22Rv1 (cell line): Measurements from ENCODE around the gene COBL.

Source experiments
- H3K27ac ChIP-seq: fragments of 450-650 bp; 2 replicates; pipeline ENCODE4 v1.5.1; 2017
- ZFX ChIP-seq: fragments of 450-650 bp; IDR thresholded peaks from 2 replicates; pipeline ENCODE4 v1.6.1; 2017; ENCODE audit warnings: antibody characterized with exemption, borderline replicate concordance
- TF ChIP-seq, protein P1 (sequence below): fragments of 450-650 bp; IDR thresholded peaks from 2 replicates; pipeline ENCODE4 v1.5.1; 2017; ENCODE audit warnings: mild to moderate bottlenecking

Gene COBL

DNA sequence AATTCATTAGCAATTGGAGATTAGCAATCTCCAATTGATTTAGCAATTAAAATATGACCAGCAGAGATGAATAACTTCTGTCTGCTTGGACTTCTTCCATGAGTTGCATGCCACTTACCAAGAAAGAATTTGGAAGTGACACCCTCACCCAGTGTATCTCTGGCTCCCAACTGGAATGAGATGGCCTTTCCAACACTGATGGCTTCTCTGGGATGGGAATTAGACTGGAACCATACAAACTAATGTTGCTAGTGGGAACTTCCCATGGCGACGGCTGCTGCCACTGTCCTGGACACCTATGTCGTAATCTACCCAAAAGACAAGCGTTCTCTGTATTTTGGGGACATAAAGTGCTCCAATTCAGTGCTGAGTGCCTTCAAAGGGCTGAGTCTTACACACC lies 192.3 kb downstream of the COBL start:
- TF ChIP-seq, protein P1, sequence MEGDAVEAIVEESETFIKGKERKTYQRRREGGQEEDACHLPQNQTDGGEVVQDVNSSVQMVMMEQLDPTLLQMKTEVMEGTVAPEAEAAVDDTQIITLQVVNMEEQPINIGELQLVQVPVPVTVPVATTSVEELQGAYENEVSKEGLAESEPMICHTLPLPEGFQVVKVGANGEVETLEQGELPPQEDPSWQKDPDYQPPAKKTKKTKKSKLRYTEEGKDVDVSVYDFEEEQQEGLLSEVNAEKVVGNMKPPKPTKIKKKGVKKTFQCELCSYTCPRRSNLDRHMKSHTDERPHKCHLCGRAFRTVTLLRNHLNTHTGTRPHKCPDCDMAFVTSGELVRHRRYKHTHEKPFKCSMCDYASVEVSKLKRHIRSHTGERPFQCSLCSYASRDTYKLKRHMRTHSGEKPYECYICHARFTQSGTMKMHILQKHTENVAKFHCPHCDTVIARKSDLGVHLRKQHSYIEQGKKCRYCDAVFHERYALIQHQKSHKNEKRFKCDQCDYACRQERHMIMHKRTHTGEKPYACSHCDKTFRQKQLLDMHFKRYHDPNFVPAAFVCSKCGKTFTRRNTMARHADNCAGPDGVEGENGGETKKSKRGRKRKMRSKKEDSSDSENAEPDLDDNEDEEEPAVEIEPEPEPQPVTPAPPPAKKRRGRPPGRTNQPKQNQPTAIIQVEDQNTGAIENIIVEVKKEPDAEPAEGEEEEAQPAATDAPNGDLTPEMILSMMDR: no peak
- no peak for TF ChIP-seq ZFX
- no peak overlapping the region for H3K27ac ChIP-seq

- H3K27ac ChIP-seq: no peak overlapping the region
- TF ChIP-seq, protein P1: no peak
Observed at GRCh38 chr7:51123322-51124019, 193.1 kb downstream of the COBL start.

DNA sequence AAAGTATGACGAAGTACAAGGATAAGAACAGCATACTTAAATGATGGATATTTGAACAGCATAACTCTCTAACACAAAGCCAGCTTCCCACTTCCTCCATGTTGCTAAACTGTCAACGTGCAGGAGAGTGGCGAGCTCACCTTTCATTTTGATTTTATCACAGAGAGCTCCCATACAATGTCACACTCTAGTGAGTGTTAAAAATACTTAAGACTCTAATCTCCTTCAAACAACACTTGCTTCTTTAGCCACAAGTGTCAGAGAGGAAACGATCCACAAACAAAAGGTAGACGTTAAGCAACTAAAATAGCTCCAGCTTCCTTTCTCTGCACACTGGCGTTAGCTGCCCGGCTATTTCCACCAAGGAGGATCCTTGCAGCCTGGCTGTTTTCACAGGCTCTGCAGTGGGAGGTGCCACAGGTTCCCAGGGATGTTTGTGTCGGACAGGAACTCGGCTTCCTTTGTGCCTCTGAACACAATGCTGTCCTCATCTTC lies 194.6 kb downstream of the COBL start:
- H3K27ac ChIP-seq: no peak overlapping the region
- TF ChIP-seq, protein P1: no peak
- no peak for TF ChIP-seq ZFX

GRCh38 chr7:51121036-51121790 lies 195.4 kb downstream of the COBL start:
- no peak overlapping the region for H3K27ac ChIP-seq
- TF ChIP-seq, protein P1: no peak
- no peak for TF ChIP-seq ZFX

- TF ChIP-seq ZFX: no peak
- H3K27ac ChIP-seq: no peak overlapping the region
Observed at GRCh38 chr7:51118628-51119027, 198.0 kb downstream of the COBL start.

DNA sequence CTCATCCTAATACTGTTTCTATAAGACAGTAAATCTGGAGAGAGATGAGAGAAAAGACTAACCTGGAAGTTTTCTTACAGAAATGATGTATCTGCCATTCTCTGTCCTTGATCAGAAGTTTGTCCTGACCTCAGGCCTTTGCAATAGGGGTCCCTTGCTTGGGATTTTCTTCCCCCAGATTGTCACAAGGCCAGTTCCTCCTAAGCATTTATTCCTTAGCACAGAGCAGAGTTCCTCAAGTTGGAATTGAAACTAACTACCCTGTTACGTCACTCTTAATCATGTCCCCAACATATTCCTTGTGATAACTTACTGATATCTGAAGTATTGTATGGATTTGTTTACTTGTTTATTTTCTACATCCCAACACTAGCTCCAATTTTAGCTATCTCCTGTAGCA lies 202.1 kb downstream of the COBL start:
- no peak overlapping the region for H3K27ac ChIP-seq
- TF ChIP-seq, protein P1: no peak
- TF ChIP-seq ZFX: no peak

- TF ChIP-seq ZFX: no peak
- TF ChIP-seq, protein P1: no peak
- H3K27ac ChIP-seq: no peak overlapping the region
Observed at GRCh38 chr7:51113962-51114361, 202.6 kb downstream of the COBL start.
